COR-L47 (cell line): ENCODE measurements around the gene SOCS4.

Experiments
- DNase-seq: peaks from one replicate; lab custom pipeline; 2025; lab: John Stamatoyannopoulos, UW

SOCS4 gene

DNA sequence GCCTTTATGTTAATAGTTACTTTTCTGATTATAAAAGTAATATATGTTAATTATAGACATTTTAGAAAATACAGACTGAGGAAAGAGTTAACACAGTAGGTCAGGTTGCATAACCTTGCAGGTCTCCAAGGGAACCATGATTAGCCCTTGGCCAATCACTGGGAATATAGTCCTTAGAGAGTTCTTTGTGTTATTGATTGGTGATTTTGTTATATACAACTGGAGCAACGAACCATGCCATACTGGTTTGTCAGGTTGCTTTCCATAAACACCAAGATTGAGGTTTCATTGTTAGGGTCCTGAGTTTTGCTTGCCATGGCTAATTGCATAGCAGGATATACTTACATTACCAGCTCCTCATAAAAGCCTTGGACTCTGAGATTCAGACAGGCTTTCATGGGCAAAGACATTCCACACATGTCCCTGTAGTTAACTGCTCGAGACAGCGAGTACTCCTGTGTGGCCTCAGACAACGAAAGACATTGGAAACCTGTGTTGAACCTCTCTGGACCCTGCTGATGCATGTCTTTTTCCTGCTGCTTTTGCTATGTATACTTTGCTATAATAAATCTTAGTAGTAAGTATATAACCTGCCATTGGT, 58.1 kb downstream of the SOCS4 start:
- no peak for DNase-seq

- no peak for DNase-seq
Observed at GRCh38 chr14:55086938-55087337, 59.9 kb downstream of the SOCS4 start.

DNA sequence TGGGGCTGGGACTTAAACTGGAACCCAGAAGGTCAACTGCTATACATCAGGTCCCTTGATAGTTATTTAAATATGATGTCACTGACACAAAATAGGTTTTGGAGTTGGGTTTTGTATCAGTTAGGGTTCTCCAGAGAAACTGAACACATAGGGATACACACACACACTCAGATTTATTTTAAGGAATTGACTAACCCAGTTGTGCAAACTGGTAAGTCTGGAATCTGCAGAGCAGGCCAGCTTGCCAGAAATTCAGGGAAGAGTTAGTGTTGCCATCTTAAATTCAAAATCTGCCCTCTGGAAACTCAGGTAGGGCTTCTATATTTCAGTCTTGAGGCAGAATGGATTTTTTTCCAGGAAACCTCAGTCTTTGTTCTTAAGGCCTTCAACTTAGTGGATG, 61.3 kb downstream of the SOCS4 start:
- DNase-seq, result no peak

DNA sequence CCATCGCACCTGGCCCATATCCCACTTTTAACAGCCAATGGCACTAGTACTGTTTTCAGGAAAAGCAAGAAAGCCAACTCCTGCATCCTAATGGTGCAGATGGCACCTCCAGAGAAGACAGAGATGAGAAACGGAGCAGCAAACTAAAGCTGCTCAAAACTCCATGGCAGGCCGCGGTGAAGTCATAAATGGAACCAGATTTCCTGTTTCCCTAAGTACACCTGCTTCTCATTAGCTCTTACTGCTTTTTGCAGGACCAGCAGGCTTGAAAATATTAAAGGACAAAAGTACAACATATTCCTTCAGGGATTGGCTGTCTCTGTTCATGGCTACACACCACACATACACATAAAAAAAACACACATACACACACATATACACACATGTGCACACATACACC, 65.3 kb downstream of the SOCS4 start:
- DNase-seq, result no peak

- DNase-seq, result no peak
Observed at GRCh38 chr14:55094292-55095157, 67.5 kb downstream of the SOCS4 start.

GRCh38 chr14:55097881-55098560, 71.0 kb downstream of the SOCS4 start:
- DNase-seq, result no peak

DNA sequence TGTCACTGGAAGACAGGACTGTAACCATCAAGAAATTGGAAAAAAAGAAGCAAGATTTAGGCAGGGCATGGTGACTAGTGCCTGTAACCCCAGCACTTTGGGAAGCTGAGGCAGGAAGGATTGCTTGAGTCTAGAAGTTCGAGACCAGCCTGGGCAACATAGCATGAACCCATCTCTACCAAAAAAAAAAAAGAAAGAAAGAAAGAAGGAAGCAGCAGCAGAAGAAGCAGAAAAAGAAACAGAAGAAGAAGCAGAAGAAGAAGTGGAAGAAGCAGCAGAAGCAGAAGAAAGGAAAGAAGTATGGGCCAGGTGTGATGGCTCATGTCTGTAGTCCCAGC, 71.5 kb downstream of the SOCS4 start:
- DNase-seq, result no peak
